WTC11 (cell line): ENCODE data around the gene CDH13. TPM values are rescaled to one million over a fixed set of nuclear protein-coding genes. Genes with fewer than 3 reads are reported as not detected.

Experiments
- ATAC-seq: fragments of 200-7000 bp; cut with Tn5 transposase; 2 replicates; pipeline ENCODE4 v1.10.0; 2021; ENCODE audit warnings: mild to moderate bottlenecking, moderate library complexity
- CTCF ChIA-PET: fragments of 300-600 bp; sonication (Branson Sonifier 250); formaldehyde crosslinking; loops from one replicate; lab custom pipeline; 2021; ENCODE audit warnings: antibody characterized with exemption; lab: Charles Lee
- POLR2A ChIA-PET: fragments of 350-600 bp; sonication (Branson Sonifier 250); formaldehyde crosslinking; loops from one replicate; lab custom pipeline; 2021; ENCODE audit warnings: antibody characterized with exemption; lab: Charles Lee
- DNase-seq: peaks from one replicate; pipeline ENCODE4 v3.0.0; 2021; ENCODE audit warnings: low spot score
- H3K27ac Mint-ChIP-seq: 2 replicates; pipeline ENCODE4 v1.8.0; 2021; ENCODE audit warnings: mixed read lengths
- H3K27me3 Mint-ChIP-seq: 2 replicates; pipeline ENCODE4 v1.8.0; 2021; ENCODE audit warnings: low read depth, mild to moderate bottlenecking, moderate library complexity, mixed read lengths
- H3K36me3 Mint-ChIP-seq: 2 replicates; pipeline ENCODE4 v1.8.0; 2021; ENCODE audit warnings: mixed read lengths
- H3K4me1 Mint-ChIP-seq: 2 replicates; pipeline ENCODE4 v1.8.0; 2022; ENCODE audit warnings: mixed read lengths
- H3K4me3 Mint-ChIP-seq: 2 replicates; pipeline ENCODE4 v1.8.0; 2021; ENCODE audit warnings: mild to moderate bottlenecking, moderate library complexity, mixed read lengths
- H3K9me3 Mint-ChIP-seq: 2 replicates; pipeline ENCODE4 v1.8.0; 2021; ENCODE audit warnings: mixed read lengths
- ATF2 ChIP-seq: sonication (generic); formaldehyde crosslinking; IDR thresholded peaks from 2 replicates; pipeline ENCODE4 v1.8.1; 2022; ENCODE audit warnings: low read depth, missing genetic modification reagents, borderline replicate concordance
- E2F4 ChIP-seq: sonication (generic); formaldehyde crosslinking; IDR thresholded peaks from 2 replicates; pipeline ENCODE4 v1.8.1; 2022; ENCODE audit warnings: low read depth, mild to moderate bottlenecking, moderate library complexity, missing genetic modification reagents, borderline replicate concordance
- FOXP1 ChIP-seq: sonication (generic); formaldehyde crosslinking; IDR thresholded peaks from 2 replicates; pipeline ENCODE4 v1.8.0; 2022; ENCODE audit warnings: missing genetic modification reagents, mild to moderate bottlenecking, moderate library complexity, borderline replicate concordance
- JUN ChIP-seq: sonication (generic); formaldehyde crosslinking; IDR thresholded peaks from 2 replicates; pipeline ENCODE4 v1.8.0; 2023; ENCODE audit warnings: mild to moderate bottlenecking, missing genetic modification reagents
- NFYB ChIP-seq: sonication (generic); formaldehyde crosslinking; conservative IDR thresholded peaks from 2 replicates; pipeline ENCODE4 v1.8.0; 2022; ENCODE audit warnings: low read depth, missing genetic modification reagents
- NR3C1 ChIP-seq: sonication (generic); formaldehyde crosslinking; conservative IDR thresholded peaks from 2 replicates; pipeline ENCODE4 v1.8.1; 2023; ENCODE audit warnings: low read depth, mild to moderate bottlenecking, missing genetic modification reagents
- RELA ChIP-seq: sonication (generic); formaldehyde crosslinking; IDR thresholded peaks from 2 replicates; pipeline ENCODE4 v1.8.1; 2022; ENCODE audit warnings: missing genetic modification reagents, mild to moderate bottlenecking, borderline replicate concordance
- TCF7 ChIP-seq: sonication (generic); formaldehyde crosslinking; IDR thresholded peaks from 2 replicates; pipeline ENCODE4 v1.8.0; 2022; ENCODE audit warnings: mild to moderate bottlenecking, low read depth, missing genetic modification reagents, moderate library complexity
- ZNF121 ChIP-seq: sonication (generic); formaldehyde crosslinking; IDR thresholded peaks from 2 replicates; pipeline ENCODE4 v1.8.0; 2023; ENCODE audit warnings: missing genetic modification reagents
- ZNF416 ChIP-seq: fragments of 250-450 bp; sonication (Bioruptor Pico); IDR thresholded peaks from 2 replicates; pipeline ENCODE4 v1.9.0; 2021; ENCODE audit warnings: mild to moderate bottlenecking, inconsistent platforms
- ZNF512 ChIP-seq: sonication (generic); formaldehyde crosslinking; IDR thresholded peaks from 2 replicates; pipeline ENCODE4 v1.8.1; 2022; ENCODE audit warnings: missing genetic modification reagents, borderline replicate concordance
- ZNF671 ChIP-seq: fragments of 250-450 bp; sonication (Bioruptor Pico); IDR thresholded peaks from 2 replicates; pipeline ENCODE4 v1.8.0; 2021; ENCODE audit warnings: mild to moderate bottlenecking
- total RNA-seq: library from RNA; stranded (reverse); gene quantifications from 3 replicates; pipeline ENCODE4 v1.2.3, GENCODE V29; 2021
- TF ChIP-seq, protein P1 (sequence below): fragments of 250-450 bp; sonication (Bioruptor Pico); IDR thresholded peaks from 2 replicates; pipeline ENCODE4 v1.9.0; 2021; ENCODE audit warnings: mild to moderate bottlenecking
- TF ChIP-seq, protein P2 (sequence below): fragments of 200-600 bp; IDR thresholded peaks from 2 replicates; pipeline ENCODE4 v1.8.0; 2022; ENCODE audit warnings: antibody characterized with exemption

The CDH13 gene
- total RNA-seq, 1 experiment from 2014 or later = 0.81 TPM

- POLR2A ChIA-PET = interaction anchor here (0.6 kb wide), 1 partner anchor 12 kb away, joined by 4 read pairs; no protein-coding TSS in a partner anchor
- no peak for ATAC-seq
These were observed 136.6 kb downstream of the CDH13 start for GRCh38 chr16:82763371-82763770.

GRCh38 chr16:82767198-82767597 is 140.4 kb downstream of the CDH13 start:
- H3K9me3 Mint-ChIP-seq = no peaks in the 10 kb centered on the region
- H3K4me1 Mint-ChIP-seq = no peaks in the 10 kb centered on the region
- CTCF ChIA-PET = no interaction called here
- H3K27ac Mint-ChIP-seq = no peak overlapping the region
- no peak overlapping the region for H3K4me3 Mint-ChIP-seq
- ATAC-seq = no peak
- no peaks in the 10 kb centered on the region for H3K36me3 Mint-ChIP-seq
- TF ChIP-seq ZNF671 = no peak
- no peak for TF ChIP-seq E2F4
- TF ChIP-seq TCF7 (CRISPR knock-in tag) = no peak
- no peak for TF ChIP-seq RELA (CRISPR knock-in tag)
- no peak for TF ChIP-seq ZNF416 (CRISPR knock-in tag)
- no peak for TF ChIP-seq NR3C1
- TF ChIP-seq ZNF512 (CRISPR knock-in tag) = no peak
- TF ChIP-seq ATF2 (CRISPR knock-in tag) = no peak
- TF ChIP-seq, all 79 proteins: peak for 0
- no peak for DNase-seq
- H3K27me3 Mint-ChIP-seq = no peaks in the 10 kb centered on the region
- POLR2A ChIA-PET = interaction anchor here (0.7 kb wide), 1 partner anchor 20 kb away, joined by 3 read pairs; no protein-coding TSS in a partner anchor

More at GRCh38 chr16:82763371-82763770, 136.6 kb downstream of the CDH13 start:
- no peaks in the 10 kb centered on the region for H3K36me3 Mint-ChIP-seq
- no peak overlapping the region for H3K27ac Mint-ChIP-seq
- H3K9me3 Mint-ChIP-seq = 0 out of 2 replicates have a peak, but pooled peaks cover 2% of the 10 kb centered on the region
- no peak for DNase-seq
- TF ChIP-seq, protein P1, sequence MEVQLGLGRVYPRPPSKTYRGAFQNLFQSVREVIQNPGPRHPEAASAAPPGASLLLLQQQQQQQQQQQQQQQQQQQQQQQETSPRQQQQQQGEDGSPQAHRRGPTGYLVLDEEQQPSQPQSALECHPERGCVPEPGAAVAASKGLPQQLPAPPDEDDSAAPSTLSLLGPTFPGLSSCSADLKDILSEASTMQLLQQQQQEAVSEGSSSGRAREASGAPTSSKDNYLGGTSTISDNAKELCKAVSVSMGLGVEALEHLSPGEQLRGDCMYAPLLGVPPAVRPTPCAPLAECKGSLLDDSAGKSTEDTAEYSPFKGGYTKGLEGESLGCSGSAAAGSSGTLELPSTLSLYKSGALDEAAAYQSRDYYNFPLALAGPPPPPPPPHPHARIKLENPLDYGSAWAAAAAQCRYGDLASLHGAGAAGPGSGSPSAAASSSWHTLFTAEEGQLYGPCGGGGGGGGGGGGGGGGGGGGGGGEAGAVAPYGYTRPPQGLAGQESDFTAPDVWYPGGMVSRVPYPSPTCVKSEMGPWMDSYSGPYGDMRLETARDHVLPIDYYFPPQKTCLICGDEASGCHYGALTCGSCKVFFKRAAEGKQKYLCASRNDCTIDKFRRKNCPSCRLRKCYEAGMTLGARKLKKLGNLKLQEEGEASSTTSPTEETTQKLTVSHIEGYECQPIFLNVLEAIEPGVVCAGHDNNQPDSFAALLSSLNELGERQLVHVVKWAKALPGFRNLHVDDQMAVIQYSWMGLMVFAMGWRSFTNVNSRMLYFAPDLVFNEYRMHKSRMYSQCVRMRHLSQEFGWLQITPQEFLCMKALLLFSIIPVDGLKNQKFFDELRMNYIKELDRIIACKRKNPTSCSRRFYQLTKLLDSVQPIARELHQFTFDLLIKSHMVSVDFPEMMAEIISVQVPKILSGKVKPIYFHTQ (CRISPR knock-in tag) = no peak
- TF ChIP-seq FOXP1 (no peak), NFYB (CRISPR knock-in tag) (no peak), JUN (CRISPR knock-in tag) (no peak), ZNF121 (CRISPR knock-in tag) (no peak), NR3C1 (no peak)
- TF ChIP-seq, protein P2, sequence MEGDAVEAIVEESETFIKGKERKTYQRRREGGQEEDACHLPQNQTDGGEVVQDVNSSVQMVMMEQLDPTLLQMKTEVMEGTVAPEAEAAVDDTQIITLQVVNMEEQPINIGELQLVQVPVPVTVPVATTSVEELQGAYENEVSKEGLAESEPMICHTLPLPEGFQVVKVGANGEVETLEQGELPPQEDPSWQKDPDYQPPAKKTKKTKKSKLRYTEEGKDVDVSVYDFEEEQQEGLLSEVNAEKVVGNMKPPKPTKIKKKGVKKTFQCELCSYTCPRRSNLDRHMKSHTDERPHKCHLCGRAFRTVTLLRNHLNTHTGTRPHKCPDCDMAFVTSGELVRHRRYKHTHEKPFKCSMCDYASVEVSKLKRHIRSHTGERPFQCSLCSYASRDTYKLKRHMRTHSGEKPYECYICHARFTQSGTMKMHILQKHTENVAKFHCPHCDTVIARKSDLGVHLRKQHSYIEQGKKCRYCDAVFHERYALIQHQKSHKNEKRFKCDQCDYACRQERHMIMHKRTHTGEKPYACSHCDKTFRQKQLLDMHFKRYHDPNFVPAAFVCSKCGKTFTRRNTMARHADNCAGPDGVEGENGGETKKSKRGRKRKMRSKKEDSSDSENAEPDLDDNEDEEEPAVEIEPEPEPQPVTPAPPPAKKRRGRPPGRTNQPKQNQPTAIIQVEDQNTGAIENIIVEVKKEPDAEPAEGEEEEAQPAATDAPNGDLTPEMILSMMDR = no peak
- CTCF ChIA-PET = no interaction called here
- no peaks in the 10 kb centered on the region for H3K27me3 Mint-ChIP-seq
- H3K4me3 Mint-ChIP-seq = no peak overlapping the region
- peaks cover 9% of the 10 kb centered on the region for H3K4me1 Mint-ChIP-seq
